MG63 (cell line): ENCODE measurements around the gene MOSPD3. TPM values are rescaled to one million over a fixed set of nuclear protein-coding genes. Genes with fewer than 3 reads are reported as not detected.
"Not testable (repeated sequence)": the region's sequence is repeated elsewhere in the genome, so short reads cannot be mapped to it uniquely, and the experiment has no call there.

Experiments used
- DNase-seq: peaks from one replicate; pipeline ENCODE4 v3.0.0-alpha.2; 2020
- H3K27me3 ChIP-seq: fragments of 250-450 bp; sonication (Bioruptor Pico); 2 replicates; pipeline ENCODE4 v1.5.1; 2020; ENCODE audit warnings: mild to moderate bottlenecking, moderate library complexity
- H3K36me3 ChIP-seq: fragments of 250-450 bp; sonication (Bioruptor Pico); 2 replicates; pipeline ENCODE4 v1.5.1; 2020; ENCODE audit warnings: mild to moderate bottlenecking, moderate library complexity
- H3K4me3 ChIP-seq: fragments of 250-450 bp; sonication (Bioruptor Pico); 2 replicates; pipeline ENCODE4 v1.5.1; 2020; ENCODE audit warnings: mild to moderate bottlenecking, moderate library complexity
- H3K9me3 ChIP-seq: fragments of 250-450 bp; sonication (Bioruptor Pico); 2 replicates; pipeline ENCODE4 v1.5.1; 2020; ENCODE audit warnings: mild to moderate bottlenecking, moderate library complexity
- total RNA-seq: library from RNA; depleted of rRNA; stranded (reverse); fragments of >200 nt; shearing (Covaris generic); gene quantifications from 2 replicates; pipeline ENCODE4 v1.2.3, GENCODE V29; 2014; ENCODE audit warnings: low replicate concordance; rRNA removed

The MOSPD3 gene, protein sequence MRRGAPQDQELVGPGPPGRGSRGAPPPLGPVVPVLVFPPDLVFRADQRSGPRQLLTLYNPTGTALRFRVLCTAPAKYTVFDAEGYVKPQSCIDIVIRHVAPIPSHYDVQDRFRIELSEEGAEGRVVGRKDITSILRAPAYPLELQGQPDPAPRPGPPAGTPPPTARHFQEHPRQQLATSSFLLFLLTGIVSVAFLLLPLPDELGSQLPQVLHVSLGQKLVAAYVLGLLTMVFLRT
- total RNA-seq, result 1.8 and 5.9 TPM in 2 replicates

DNA sequence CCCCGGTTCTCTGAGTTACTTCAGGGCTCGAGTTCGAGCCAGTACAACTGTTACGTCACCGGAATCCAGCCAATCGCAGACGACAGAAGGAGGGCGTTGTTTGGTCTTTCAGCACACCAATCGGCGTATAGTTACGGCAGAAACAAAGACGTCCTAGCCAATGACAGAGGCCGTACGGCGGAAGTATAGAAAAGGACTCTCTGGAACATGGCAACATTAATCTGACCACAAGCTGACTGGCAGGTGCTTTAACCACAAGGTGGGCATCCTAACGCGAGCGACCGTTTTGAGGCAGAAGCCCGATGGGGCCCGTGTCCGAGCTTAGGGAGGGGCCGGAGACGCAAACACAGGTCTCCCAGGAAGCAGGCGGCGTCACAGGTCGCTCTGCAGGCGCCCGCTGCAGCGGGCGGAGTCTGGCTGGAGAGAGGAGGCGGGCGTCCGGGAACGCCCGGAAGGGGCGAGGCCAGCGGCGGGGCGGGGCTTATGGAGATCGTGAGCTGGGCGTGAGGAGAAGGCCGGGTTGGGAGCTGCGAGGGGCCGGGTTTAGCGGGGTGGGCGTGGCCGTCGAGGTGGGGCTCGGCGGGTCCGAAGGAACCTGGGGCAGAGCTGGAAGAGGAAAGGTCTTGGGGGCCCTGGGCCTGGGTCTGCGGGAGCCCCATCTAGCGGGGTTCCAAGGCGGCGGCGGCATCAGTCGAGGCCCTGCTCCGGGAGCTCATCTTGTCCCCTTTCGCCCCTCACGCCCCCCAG, at the start of gene MOSPD3:
MOSPD3 (plus strand) TSS at position 558 of the 747 bp plus-strand sequence. CDS start 252 bp downstream, outside the sequence.
- Histone ChIP-seq H3K4me3 (peak within 1 kb of the TSS; percentile 64), H3K9me3 (no peaks in the 10 kb centered on the region), H3K36me3 (peaks cover 5% of the 10 kb centered on the region), H3K27me3 (no peaks in the 10 kb centered on the region)
- DNase-seq, result peak; percentile 94

GRCh38 chr7:100563100-100563564, 49.2 kb upstream of the MOSPD3 start:
- no peak overlapping the region for H3K4me3 ChIP-seq
- no peaks in the 10 kb centered on the region for H3K27me3 ChIP-seq
- DNase-seq, result no peak
- H3K36me3 ChIP-seq, result no peaks in the 10 kb centered on the region
- H3K9me3 ChIP-seq, result no peaks in the 10 kb centered on the region

GRCh38 chr7:100563809-100564400, 48.4 kb upstream of the MOSPD3 start:
- peak; percentile 41 for DNase-seq
- no peak overlapping the region for H3K4me3 ChIP-seq
- no peaks in the 10 kb centered on the region for H3K27me3 ChIP-seq
- no peaks in the 10 kb centered on the region for H3K9me3 ChIP-seq
- no peaks in the 10 kb centered on the region for H3K36me3 ChIP-seq

GRCh38 chr7:100564405-100564804, 47.9 kb upstream of the MOSPD3 start:
- not testable (repeated sequence) for H3K36me3 ChIP-seq, H3K9me3 ChIP-seq, DNase-seq, H3K27me3 ChIP-seq, H3K4me3 ChIP-seq

DNA sequence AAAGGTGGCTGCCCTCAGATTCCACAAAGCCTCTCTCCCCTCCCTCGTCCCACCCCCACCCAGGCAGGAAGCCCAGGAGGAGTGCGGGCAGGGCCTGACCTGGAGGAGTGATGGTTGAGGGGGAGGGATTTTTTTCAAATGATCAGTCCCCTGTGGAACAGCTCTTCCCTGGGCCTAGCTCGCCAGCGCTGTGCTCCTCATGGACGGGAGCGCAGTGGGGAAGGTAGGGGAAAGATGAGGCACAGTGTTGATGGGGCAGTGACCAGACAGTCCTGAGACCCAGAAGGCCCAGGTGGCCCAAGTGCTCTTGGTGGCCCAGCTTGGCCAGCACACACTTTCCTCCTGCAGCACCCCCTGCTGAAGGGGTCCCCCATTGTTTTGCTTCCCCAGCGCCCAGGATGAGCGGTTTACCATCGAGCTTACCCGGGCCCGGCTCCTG, 47.2 kb upstream of the MOSPD3 start:
- H3K9me3 ChIP-seq, result no peaks in the 10 kb centered on the region
- no peak overlapping the region for H3K4me3 ChIP-seq
- no peaks in the 10 kb centered on the region for H3K27me3 ChIP-seq
- DNase-seq, result no peak
- H3K36me3 ChIP-seq, result no peaks in the 10 kb centered on the region

- Histone ChIP-seq H3K36me3 (no peaks in the 10 kb centered on the region), H3K9me3 (no peaks in the 10 kb centered on the region), H3K4me3 (no peak overlapping the region), H3K27me3 (no peaks in the 10 kb centered on the region)
- DNase-seq, result no peak
Measured at GRCh38 chr7:100566018-100566531, 46.3 kb upstream of the MOSPD3 start.

DNA sequence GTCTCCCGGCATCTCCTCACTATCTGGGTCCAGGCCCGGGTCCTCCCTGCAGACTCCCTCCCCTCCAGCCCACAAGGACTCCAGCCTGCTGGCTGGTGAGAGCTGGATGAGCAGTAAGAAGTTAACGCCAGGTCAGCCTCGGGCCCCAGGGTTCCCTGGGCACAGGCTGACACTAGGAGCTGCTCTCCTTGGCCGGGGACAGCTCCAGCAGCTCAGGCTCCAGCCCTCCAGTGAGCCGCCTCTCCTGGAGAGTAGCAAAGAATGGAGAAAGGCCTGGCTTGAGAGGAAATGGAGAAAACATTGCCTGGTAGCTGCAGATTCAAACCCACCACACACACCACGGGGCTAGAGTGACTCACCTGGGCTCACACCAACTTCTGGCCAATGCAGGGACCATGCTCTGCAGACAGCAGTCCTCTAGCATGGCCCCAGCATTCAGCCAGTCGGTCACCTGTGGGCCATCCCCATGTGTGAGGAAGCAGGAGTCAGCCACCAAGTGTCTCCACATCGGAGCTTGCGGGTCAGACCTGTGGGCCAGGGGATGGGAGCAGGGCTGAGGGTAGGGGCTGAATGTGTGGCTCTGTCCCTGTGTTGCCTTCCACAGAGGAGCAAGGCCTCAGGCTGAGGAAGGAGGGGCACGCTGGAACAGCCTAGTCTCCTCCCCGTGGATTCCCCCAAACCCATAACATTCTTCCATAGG, 45.2 kb upstream of the MOSPD3 start:
- H3K4me3 ChIP-seq, result no peak overlapping the region
- no peaks in the 10 kb centered on the region for H3K27me3 ChIP-seq
- H3K9me3 ChIP-seq, result no peaks in the 10 kb centered on the region
- no peak for DNase-seq
- H3K36me3 ChIP-seq, result no peaks in the 10 kb centered on the region

DNA sequence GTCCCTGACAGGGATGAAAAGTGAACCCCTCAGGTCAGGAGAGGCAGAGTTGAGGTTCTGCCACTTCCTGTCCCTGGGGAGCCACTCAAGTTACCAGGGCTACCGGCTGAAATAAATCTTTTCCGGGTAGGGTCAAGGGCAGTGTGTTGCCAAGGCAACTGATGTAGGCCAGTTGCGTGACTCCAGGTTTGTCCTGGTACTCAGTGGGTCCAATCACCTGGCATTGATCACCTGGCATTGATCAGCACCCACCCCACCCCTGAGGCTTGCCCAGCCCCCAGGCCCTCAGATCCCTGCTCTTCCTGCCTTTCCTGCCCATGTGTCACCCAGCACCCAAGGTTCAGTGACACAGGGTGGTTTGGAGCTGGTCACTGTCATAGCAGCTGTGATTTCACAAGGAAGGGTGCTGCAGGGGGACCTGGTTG, 44.6 kb upstream of the MOSPD3 start:
- Histone ChIP-seq H3K4me3 (no peak overlapping the region), H3K36me3 (no peaks in the 10 kb centered on the region)
- no peak for DNase-seq

DNA sequence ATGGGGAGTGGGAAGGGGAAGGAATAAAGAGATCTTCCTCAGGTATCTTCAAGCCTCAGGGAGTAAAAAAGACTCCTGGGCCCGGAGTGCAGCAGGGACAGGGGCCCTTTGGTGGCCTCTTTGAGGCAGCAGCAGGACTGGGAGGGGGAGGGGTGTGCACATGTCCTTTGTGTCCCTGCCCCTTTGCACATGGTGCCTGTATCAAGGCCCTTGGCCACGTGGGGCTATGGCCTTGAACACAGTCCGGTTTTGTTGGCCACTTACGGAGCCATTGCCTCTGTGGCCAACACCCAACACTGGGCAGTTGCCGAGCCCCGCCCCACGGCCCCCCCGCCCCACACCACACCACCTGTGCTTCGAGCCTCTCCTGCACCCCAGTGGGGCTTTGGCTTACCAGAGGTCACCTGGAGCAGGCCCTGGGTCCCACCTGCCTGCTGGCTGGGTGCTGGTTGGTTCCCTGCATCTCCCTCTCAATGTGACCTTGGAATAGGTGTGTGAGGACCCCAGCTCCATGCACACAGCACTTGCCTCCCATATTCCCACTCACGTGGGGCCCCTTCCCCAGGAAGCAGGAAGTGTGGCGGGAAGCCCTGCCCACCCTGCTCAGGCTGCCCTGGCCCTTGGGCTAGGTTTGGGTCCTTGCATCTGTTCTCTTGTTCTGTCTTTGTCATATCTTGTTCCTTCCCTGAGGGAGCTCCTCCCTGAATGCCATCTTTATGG, 44.0 kb upstream of the MOSPD3 start:
- H3K9me3 ChIP-seq, result no peaks in the 10 kb centered on the region
- DNase-seq, result no peak
- no peak overlapping the region for H3K4me3 ChIP-seq
- no peaks in the 10 kb centered on the region for H3K36me3 ChIP-seq
- no peaks in the 10 kb centered on the region for H3K27me3 ChIP-seq

More for the DNA sequence above, 44.6 kb upstream of the MOSPD3 start:
- Histone ChIP-seq H3K27me3 (no peaks in the 10 kb centered on the region), H3K9me3 (no peaks in the 10 kb centered on the region)

DNA sequence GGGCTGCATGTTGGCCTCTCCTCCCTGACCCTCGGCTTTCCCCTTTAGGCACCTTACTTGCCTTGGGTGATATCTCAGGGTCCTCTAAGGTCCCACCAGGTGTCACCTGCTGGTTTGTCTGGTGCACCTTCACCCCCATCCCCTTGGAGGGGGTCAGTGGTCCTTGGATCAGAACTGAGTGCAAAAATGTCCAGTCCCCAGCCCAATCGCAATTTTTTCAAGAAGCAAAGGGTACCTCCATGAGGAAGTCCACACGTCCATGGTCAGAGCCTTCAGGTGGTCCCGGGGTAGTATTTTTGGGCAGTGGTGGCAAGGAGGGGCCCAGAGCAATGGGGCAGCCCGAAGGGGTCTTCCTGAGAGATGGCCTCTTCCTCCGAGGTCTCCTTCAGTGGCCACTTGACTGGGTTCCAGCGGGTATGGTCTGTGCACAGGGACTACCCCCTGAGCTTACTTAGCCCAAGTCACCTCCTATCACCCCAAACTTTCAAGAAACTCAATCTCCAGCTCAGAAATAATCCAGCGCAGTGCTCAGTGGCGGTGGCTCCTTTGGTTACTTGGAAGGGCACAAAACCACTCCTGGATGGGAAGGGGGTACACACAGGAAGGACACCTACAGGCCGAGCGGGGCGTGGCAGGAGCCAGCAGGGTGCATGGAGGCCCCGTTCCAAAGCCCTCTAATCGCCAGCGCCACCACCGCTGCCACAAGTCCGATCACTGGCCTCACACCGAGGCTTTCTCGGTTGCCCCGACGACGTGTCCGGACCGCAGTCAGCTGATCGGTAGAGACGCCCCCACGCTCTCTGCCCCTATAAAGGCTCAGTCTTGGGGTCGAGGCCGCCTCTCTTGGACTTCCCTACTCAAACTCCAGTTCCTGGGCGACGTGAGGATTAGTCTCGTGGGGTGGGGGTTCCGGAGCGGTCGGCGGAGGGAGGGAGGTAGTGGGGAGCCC, 43.2 kb upstream of the MOSPD3 start:
- no peak overlapping the region for H3K4me3 ChIP-seq
- no peaks in the 10 kb centered on the region for H3K9me3 ChIP-seq
- no peak for DNase-seq
- H3K36me3 ChIP-seq, result no peaks in the 10 kb centered on the region
- no peaks in the 10 kb centered on the region for H3K27me3 ChIP-seq

DNA sequence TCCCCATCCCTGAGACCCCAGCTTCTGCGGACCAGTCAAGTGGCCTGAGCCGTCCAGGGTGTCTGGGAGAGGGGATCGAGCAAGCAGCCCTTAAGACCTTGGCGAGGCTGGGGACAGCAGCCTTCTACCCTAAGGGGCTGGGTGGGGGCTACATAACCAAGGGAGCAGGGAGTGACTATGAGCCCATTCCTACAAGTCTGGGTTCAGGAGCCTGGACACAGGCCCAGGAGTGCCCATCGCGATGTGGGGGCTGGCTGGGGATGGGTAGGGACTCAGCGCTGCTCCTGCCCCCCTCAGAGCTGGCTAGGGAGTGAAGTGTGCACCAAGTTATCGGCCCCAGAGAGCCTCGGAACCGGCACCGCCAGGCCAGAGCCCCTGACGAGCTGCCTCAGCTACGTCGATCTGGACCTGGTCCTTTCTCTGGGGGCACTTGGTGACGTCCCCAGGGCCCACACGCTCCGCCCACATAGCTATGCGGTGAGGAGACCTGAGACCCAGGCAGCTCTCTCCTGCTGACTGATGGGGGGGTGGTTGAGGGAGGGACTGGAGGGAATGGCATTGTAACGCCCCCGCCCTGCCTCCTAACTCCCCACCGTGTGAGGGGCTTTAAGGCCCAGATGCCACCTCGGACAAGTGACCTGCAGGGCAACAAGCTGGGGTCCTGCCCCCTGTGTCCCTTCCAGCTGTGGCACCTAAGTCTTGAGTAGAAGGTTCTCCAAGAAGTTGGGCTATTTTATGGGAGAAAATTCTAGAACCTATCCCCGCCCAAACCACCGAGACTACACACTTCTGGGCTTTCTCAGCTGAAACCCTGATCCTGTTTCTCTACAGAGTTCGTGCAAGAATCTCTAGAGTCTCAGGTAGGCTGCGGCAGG, 41.1 kb upstream of the MOSPD3 start:
- H3K27me3 ChIP-seq, result no peaks in the 10 kb centered on the region
- H3K9me3 ChIP-seq, result no peaks in the 10 kb centered on the region
- H3K36me3 ChIP-seq, result no peaks in the 10 kb centered on the region
- no peak overlapping the region for H3K4me3 ChIP-seq
- no peak for DNase-seq

GRCh38 chr7:100571829-100572116, 40.6 kb upstream of the MOSPD3 start:
- DNase-seq, result no peak
- Histone ChIP-seq H3K4me3 (no peak overlapping the region), H3K36me3 (no peaks in the 10 kb centered on the region), H3K27me3 (no peaks in the 10 kb centered on the region), H3K9me3 (no peaks in the 10 kb centered on the region)

DNA sequence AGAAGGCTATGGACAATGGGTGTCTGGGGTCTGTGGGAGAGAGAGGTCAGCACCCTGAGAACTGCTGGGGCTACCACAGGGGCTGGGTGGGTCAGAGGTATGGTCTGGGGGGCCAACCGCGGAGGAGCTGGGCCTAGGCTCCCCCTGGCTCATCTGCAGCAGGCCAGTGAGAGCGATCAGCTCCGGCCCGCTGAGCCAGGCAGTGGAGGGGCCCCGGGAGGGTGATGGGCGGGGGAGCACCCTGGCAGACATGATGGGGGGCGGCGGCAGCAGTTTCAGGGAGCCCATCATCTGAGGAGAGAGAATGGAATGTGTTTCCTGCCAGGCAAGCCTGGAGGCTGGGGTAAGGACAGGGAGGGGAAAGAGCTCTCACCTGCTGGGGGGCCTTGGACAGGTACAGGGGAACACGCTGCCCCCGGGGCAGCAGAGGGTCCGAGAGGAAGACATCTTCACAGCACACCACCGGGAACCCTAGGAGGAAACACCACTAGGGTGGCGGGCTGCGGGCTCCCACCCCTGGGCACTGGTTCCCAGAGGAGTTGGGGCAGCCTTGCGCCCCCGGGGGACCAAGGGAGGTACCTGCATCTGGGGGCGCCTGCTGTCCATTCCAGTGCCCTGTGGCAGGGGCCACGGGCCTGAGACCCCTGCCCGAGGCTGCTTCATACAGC, 39.9 kb upstream of the MOSPD3 start:
- no peak for DNase-seq
- H3K27me3 ChIP-seq, result no peaks in the 10 kb centered on the region
- no peaks in the 10 kb centered on the region for H3K36me3 ChIP-seq
- no peaks in the 10 kb centered on the region for H3K9me3 ChIP-seq
- no peak overlapping the region for H3K4me3 ChIP-seq
